SIG-M5 (cell line): ENCODE results near the gene PPP6R3.
"Not testable (repeated sequence)": the region's sequence is repeated elsewhere in the genome, so short reads cannot be mapped to it uniquely, and the experiment has no call there.

Experiments used
- DNase-seq: peaks from one replicate; lab custom pipeline; 2025; lab: John Stamatoyannopoulos, UW

Gene PPP6R3

DNA sequence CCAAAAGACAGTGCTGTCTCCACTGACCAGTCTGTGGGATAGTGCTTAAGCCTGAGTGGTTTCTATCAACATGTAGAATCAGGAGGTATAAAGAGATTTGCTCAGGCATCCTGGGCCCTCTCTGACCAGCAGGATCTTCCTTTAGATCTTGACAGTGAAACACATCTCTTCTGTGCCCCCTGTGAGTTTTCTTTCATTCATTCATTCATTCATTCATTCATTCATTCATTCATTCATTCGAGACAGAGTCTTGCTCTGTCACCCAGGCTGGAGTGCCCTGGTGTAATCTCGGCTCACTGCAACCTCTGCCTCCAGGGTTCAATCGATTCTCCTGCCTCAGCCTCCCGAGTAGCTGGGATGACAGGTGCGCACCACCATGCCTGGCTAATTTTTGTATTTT is 26.4 kb upstream of the PPP6R3 start:
- DNase-seq: not testable (repeated sequence)

DNA sequence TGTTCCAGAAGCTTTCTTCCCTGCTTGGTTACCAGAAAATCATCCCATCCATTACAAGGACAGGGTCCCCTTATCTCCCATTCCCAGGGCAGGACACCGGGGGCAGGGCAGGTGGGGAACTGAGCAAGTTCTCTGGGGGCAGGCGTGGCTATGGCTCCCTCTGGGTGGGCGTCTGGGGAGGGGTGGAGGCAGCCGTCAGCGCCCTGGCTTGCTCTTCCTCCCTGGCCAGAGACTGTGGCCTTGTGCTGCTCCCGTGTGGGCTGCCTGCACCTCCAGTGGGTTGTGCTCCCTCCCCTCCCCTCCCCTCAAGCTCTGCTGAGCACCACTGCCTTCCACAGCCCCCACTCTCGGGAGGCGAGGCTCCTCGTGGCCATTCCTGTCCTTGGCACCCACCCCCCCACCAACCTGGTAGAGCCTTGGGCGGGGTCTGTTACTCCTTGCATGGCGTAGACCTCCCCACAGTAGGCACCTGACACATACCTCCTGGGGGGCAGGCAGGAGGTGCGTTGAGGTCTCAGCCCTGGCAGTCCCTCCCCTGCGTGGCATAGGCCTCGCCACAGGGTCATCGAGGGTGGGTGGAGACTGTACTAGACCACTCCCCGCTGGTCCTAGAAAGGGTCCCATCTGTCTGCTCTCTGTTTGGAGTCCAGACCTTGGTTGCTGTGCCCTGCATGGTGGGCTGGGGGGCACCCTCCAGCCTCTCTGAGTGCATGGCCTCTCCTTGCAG is 24.2 kb upstream of the PPP6R3 start:
- DNase-seq: no peak

GRCh38 chr11:68436985-68437926 is 23.3 kb upstream of the PPP6R3 start:
- no peak for DNase-seq

GRCh38 chr11:68437927-68438657 is 22.5 kb upstream of the PPP6R3 start:
- no peak for DNase-seq

DNA sequence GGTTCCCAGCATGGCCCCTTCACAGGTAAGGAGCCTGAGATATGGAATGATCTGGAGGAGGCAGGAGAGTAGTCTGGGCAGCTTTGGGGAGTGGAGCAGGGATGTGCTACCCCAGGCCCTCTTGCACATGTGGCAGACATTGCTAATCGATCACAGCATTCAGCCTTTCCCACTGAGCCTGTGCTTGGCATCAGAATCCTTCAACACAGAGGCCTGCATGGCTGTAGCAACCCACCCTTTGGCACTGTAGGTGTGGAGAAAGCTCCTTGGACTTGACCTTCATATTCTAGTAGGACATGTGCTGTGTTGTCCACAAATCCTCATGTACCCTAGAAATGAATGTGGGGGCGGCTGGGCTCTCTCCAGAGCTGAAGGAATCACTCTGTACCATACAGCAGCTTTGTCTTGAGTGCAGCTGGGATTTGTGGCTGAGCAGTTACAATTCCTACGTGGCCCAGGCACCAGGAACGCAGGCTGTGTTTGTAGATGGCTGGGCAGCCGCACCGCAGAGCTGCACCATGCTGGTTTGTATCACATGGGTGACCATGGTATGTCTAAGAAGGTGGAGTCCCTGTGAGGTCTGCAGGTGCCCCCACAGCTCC is 21.8 kb upstream of the PPP6R3 start:
- no peak for DNase-seq

- no peak for DNase-seq
These were observed 21.0 kb upstream of the PPP6R3 start for GRCh38 chr11:68439355-68440065.

GRCh38 chr11:68440224-68440623 is 20.3 kb upstream of the PPP6R3 start:
- DNase-seq: no peak

DNA sequence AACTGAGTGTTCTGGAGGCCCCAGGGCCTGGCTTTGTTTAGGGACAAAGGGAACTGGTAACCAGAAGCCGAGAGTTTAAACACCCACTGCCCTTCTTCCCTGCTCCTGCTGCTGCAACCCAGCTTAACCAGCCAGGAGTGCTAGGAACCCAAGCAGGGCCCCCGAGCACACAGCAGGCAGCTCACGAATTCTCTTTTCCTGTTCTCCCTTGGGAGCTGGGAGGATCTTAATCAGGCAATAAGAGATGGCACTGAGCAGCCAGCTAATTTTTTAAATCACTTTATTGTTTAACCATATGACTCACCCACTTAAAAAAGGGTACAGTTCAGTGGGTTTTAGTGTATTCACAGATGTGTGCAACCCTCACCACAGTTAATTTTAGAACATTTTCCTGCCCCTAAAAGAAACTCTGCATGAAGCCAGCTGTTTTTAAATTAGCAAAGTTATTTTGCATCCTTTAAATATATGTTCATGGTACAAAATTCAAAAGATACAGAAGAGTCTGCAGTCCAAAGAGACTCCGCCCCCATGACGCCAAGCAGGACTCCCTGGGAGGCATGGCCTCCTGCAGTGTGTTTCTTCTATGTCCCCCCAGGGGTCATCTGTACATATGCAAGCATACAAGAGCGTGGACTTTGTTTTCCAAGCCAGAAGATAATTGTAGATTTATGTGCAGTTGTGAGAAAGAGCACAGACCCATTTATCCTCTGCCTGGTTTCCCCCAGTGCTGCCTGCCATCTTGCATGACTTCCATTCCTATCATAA is 18.9 kb upstream of the PPP6R3 start:
- no peak for DNase-seq

- no peak for DNase-seq
These were observed 18.1 kb upstream of the PPP6R3 start for GRCh38 chr11:68442433-68442832.

DNA sequence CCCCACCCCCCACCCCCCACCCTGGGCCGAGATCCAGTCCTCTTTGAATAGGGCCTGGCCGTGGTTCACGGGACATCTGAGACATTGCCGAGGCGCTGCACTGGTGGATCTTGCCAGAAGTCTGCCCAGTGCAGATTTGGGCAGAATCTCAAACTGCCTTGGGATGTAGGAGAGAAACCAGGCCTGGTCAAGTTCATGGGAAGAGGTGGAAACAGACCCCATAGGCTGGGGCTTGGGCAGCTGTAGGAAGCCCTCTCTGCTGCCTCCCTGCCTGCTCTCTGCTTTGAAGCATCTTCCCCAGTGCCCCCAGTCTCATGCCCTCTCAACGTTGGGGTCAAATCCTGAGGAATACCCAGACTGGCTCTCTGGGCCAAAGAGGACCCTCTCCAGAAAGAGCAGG is 16.0 kb upstream of the PPP6R3 start:
- DNase-seq: no peak

DNA sequence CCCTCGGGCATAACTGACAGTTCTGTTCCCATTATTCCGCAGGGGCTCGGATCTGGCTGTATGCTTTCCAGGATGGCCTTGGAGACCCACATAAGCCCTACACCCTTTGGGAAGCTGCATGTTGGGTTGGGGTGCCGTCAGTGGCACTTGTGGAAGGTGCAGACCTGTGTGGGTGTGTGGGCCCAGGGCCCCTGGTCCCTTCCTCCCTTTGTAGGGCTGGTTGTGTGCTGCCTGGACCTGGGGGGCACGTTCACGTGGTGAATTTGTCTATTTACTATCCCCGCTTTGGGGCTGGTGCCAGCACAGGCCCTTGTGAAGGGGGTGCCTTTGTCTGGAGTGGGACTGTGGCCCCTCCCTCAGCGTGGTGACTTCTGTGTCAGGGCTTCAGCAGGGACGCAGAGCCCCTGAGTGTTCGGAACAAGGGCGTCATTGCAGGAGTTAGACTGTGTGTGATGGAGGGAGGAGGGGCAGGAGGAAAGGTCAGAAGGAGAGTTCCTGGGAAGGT is 15.0 kb upstream of the PPP6R3 start:
- no peak for DNase-seq

- no peak for DNase-seq
These were observed 14.4 kb upstream of the PPP6R3 start for GRCh38 chr11:68446046-68446725.

DNA sequence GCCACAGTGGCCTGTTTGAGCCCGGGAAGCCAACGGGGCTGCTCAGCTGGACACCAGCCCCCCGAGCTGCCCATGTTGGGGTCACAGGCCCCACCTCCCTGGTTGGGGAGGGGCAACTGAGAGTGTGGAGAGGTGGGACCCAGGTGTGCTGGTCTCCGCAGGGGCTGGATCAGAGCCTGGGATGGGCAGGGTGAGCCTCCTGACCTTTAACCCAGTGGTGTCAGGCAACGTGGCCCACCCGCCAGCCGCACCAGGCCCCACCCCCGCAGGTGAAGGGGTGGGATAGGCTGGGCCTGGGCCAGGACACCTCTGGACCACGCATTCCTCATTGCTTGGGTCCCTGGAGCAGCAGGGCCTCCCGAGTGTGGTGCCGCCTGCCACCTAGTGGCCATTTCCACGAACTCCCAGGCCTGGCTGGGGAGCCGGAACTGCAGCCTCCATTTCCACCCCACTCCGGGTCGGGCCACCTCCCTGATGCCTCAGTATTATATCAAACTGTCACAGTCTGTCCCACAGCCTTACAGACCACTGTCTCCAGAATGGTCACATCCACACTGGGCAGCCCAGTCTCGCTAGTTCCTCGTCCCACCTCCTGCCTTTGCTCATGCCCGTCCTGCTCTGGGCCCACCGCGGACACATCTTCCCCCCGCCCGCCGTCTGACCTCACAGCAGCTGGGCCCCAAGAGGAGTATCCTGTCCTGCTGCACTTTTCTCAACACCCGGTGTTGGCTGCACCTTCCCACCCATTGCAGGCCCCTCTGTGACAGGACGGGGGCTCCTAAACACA is 13.3 kb upstream of the PPP6R3 start:
- no peak for DNase-seq

GRCh38 chr11:68447914-68448313 is 12.6 kb upstream of the PPP6R3 start:
- not testable (repeated sequence) for DNase-seq

GRCh38 chr11:68448604-68449011 is 11.9 kb upstream of the PPP6R3 start:
- no peak for DNase-seq

DNA sequence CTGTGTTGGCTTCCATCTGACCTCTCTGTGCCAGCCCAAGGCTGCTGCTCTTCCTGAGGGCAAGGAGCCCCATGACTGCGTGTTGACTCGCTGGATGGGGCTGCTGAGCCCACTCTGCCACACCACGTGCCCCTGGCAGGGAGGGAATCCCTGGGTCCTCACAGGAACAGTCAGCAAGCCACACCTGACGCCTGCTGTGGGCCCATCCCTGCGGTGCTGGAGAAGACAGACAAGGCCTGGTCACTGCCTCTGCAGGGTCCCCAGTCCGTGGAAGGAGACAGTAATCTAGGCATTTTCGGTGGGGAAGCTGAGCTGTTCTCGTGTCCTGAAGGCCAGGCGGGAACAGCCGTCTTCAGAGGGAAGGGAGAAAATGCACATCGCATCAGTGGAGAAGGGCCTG is 10.6 kb upstream of the PPP6R3 start:
- no peak for DNase-seq

- no peak for DNase-seq
These were observed 9.8 kb upstream of the PPP6R3 start for GRCh38 chr11:68450711-68451110.

- no peak for DNase-seq
These were observed 5.8 kb upstream of the PPP6R3 start for GRCh38 chr11:68454767-68455166.

- no peak for DNase-seq
These were observed 5.1 kb upstream of the PPP6R3 start for GRCh38 chr11:68455485-68455884.
